GM18520 (cell line): ENCODE results near the gene CEND1.

Experiments
- ATAC-seq: cut with Tn5 transposase; IDR thresholded peaks from one replicate; pipeline ENCODE4 v1.9.1; 2021; ENCODE audit not compliant: unreplicated experiment

Gene CEND1

GRCh38 chr11:827897-828192, 38.0 kb upstream of the CEND1 start, which contains the start of gene CRACR2B:
Gene CRACR2B (plus strand): TSS chr11:827919. CDS start chr11:828608, 689 bp downstream.
- ATAC-seq: no peak

- ATAC-seq: no peak
Observed at GRCh38 chr11:827146-827896, 37.4 kb upstream of the CEND1 start.

- no peak for ATAC-seq
Observed at GRCh38 chr11:826836-827145, 36.9 kb upstream of the CEND1 start.

GRCh38 chr11:826227-826621, 36.3 kb upstream of the CEND1 start:
- no peak for ATAC-seq

GRCh38 chr11:825366-826226, 35.7 kb upstream of the CEND1 start:
- ATAC-seq: no peak

GRCh38 chr11:824942-825341, 35.1 kb upstream of the CEND1 start:
- no peak for ATAC-seq

GRCh38 chr11:824292-824880, 34.5 kb upstream of the CEND1 start:
- no peak for ATAC-seq

GRCh38 chr11:823441-824291, 33.8 kb upstream of the CEND1 start:
- ATAC-seq: no peak

- ATAC-seq: no peak
Observed at GRCh38 chr11:821512-822371, 31.9 kb upstream of the CEND1 start.

- no peak for ATAC-seq
Observed at GRCh38 chr11:820655-821511, 31.0 kb upstream of the CEND1 start.

- peak; percentile 30 for ATAC-seq
Observed at GRCh38 chr11:819943-820649, 30.2 kb upstream of the CEND1 start.

GRCh38 chr11:819129-819931, 29.4 kb upstream of the CEND1 start:
- peak; percentile 42 for ATAC-seq

GRCh38 chr11:818396-819128, 28.7 kb upstream of the CEND1 start, which contains the start of gene PNPLA2:
Gene PNPLA2 (plus strand): TSS chr11:818914. CDS start chr11:819719, 805 bp downstream.
- no peak for ATAC-seq

- no peak for ATAC-seq
Observed at GRCh38 chr11:816433-816779, 26.5 kb upstream of the CEND1 start.

- no peak for ATAC-seq
Observed at GRCh38 chr11:815675-816432, 26.0 kb upstream of the CEND1 start.

GRCh38 chr11:813456-814096, 23.7 kb upstream of the CEND1 start:
- ATAC-seq: no peak
